ENCODE data around the gene AGPAT4.
"Not testable (repeated sequence)": the region's sequence is repeated elsewhere in the genome, so short reads cannot be mapped to it uniquely, and the experiment has no call there.

AGPAT4 gene

GRCh38 chr6:161138543-161139303 lies 135.1 kb downstream of the AGPAT4 start:
- DNase-seq (ENCODE audit: low spot score) = no peak

- DNase-seq (ENCODE audit: low spot score) = no peak
Observed at GRCh38 chr6:161137839-161138542, 135.9 kb downstream of the AGPAT4 start.

GRCh38 chr6:161137320-161137719 lies 136.5 kb downstream of the AGPAT4 start:
- no peak for DNase-seq (ENCODE audit: low spot score)

GRCh38 chr6:161136655-161137054 lies 137.2 kb downstream of the AGPAT4 start:
- DNase-seq (ENCODE audit: low spot score) = no peak

DNA sequence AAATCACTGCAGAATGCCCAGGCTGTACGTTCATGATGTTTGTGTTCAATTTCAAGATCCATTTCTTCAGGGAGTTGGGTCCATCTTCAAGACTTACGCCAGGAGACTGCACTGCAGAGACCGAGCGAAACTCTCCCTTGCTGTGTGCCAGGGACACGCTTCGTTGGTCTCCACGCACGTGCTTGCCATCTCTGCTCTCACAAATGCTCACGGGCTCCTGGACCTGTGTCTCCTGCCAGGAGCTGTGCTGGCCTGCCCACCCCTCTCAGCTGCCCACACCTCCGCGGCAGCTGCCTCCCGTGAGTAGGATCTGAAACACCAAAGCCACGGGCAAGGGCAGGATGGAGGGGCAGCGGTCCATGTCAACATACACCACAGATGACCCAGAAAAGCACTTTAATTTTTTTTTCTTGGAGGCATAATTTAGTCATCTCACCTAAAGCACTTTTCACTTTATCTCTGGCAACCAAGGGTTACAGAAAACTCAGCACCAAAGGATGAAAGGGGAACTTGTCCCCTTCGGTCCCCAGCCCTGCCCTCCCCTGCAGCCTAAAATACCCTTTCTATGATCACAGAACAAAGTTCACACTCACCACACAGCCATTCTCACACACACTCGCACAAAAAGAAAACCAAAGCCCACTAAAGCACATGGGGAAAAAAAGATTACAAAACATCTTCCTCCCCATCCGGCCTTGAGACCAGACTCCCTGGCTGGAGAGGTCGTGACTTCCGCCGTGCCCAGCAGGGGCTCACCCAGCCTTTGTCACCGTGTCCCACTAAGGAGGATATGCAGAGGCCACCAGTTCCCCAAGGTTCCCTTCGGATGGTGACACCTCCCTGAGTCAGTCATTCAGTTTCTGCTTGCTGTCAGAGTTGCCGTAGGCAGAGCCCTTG lies 137.9 kb downstream of the AGPAT4 start:
- DNase-seq (ENCODE audit: low spot score) = no peak

DNA sequence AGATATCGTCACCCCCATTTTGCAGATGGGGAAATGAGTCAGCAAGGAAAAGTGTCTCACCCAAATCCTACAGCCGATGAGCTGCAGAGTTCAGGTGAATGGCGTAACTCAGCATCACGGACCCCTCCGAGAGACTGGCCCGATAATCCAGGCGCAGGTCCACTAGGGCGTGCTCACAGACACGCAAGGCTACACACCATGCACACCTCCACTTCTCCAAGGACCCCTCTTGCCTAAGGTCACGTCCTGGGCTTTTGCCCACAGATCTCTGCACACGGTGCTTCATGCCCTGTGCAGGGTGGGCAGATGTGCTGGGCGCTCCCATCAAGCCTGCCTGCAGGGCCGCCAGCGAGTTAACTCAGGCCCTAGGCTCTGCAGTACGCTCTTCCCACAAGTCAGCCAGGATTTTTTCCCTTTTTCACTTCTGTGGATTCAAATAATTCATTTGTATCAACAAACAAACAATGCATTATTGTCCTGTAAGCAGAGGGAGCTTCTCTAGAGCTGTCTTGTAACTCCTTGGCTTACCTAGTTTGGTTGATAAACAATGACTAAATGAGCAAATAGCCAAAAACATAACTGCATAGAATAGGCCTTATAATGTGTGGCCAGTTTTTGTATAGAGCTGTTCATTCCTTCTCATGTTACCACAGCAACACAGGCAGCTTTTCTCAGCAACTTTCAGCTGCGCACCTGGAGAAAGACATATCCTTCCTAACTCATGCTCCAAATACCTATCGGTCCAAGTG lies 139.1 kb downstream of the AGPAT4 start:
- DNase-seq (ENCODE audit: low spot score) = no peak

- DNase-seq (ENCODE audit: low spot score) = no peak
Observed at GRCh38 chr6:161133963-161134362, 139.9 kb downstream of the AGPAT4 start.

- DNase-seq (ENCODE audit: low spot score) = no peak
Observed at GRCh38 chr6:161132384-161132783, 141.5 kb downstream of the AGPAT4 start.

GRCh38 chr6:161130967-161131766 lies 142.7 kb downstream of the AGPAT4 start:
- no peak for DNase-seq (ENCODE audit: low spot score)

GRCh38 chr6:161130541-161130940 lies 143.3 kb downstream of the AGPAT4 start:
- DNase-seq (ENCODE audit: low spot score) = no peak

DNA sequence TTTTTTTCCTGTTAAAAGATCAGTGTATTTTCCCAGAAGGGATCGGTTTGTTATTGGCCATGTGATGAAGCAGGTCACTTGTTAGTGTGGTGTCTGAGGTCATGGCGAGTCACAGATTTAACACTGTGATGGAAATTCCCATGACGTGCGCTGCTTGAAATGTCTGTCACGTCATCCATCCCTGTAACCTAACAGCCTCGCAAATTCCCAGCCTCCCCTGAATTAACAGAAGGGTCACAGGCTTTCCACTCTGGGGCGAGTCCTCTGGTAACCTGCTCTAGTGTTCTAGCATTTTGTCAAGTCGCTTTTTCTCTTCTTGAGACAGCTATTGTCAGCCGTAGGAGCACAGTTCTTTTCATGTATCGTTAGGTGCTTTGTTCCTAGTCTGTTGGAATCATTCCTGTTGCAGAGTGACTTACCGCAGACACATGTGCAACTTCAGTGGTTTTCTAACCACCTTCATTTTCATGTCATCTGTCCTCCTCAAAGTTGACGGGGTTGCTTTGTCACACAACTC lies 145.1 kb downstream of the AGPAT4 start:
- no peak for DNase-seq (ENCODE audit: low spot score)

DNA sequence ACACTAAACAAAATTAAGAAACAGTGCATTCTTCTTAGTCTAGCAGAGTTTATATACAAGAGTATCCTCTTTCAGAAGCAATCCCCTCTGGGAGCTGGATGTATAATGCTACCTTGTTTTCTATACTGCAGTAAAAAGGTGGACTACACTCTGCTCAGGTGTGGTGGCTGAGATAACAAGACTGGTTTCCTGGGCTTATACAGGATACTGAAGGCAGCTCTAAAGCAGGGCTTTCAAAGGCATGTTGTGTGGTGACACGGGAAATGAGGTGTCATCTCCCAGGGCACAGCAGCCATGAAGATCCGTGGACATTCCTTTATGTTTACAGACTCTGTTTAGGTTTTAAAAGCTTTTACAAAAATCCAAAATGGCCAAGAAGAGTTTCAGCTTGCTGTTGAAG lies 145.6 kb downstream of the AGPAT4 start:
- DNase-seq (ENCODE audit: low spot score) = no peak

- no peak for DNase-seq (ENCODE audit: low spot score)
Observed at GRCh38 chr6:161127071-161127740, 146.7 kb downstream of the AGPAT4 start.

DNA sequence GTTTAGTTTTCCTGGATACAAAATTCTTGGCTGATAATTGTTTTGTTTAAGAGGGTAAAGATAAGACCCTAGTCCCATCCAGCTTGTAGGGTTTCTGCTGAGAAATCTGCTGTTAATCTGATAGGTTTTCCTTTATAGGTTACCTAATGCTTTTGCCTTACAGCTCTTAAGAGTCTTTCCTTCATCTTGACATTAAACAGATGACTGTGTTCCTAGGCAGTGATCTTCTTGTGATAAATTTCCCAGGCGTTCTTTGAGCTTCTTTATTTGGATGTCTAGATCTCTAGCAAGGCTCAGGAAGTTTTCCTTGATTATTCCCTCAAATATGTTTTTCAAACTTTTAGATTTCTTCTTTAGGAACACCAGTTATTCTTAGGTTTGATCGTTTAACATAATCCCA lies 148.3 kb downstream of the AGPAT4 start:
- DNase-seq (ENCODE audit: low spot score) = no peak

- not testable (repeated sequence) for DNase-seq (ENCODE audit: low spot score)
Observed at GRCh38 chr6:161123319-161123718, 150.5 kb downstream of the AGPAT4 start.

GRCh38 chr6:161117942-161118341 lies 155.9 kb downstream of the AGPAT4 start:
- DNase-seq (ENCODE audit: low spot score) = no peak

DNA sequence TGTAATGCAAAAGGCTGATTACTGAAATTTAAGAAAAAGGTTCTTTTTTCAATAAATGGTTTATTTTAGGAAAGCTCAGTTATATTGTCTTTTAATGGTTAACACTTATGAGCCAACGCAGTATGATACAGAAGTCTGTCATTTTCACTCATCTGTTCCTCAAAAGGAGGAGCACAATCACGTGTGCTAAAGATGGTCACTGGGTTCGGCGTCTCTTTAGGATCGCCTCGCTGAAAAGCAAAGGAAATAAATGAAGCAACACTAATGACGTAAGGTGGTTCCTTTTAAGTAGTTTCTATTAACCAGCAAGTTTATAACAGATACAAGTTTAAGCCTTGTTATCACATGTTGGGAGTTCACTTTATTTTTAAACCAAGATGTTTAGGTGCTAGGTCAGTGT lies 156.6 kb downstream of the AGPAT4 start:
- DNase-seq (ENCODE audit: low spot score) = no peak

DNA sequence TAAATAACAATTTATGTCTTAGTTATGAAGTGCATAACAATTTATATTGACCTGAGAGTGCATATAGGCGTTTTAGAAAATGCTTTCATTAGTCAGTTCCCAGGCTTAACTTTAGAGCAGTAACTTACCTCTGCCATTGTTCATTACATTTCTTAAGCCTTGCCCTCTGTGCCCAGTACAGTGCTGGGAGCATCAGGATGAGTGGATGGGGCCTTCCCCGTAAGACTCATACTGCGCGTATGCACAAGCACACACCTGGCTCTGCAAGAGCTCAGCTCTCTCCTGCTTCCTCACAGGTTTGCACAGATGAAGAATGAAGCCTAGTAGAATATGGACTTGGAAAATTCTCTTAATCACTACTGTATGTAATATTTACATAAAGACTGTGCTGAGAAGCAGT lies 157.3 kb downstream of the AGPAT4 start:
- DNase-seq (ENCODE audit: low spot score) = no peak

- no peak for DNase-seq (ENCODE audit: low spot score)
Observed at GRCh38 chr6:161115468-161115867, 158.4 kb downstream of the AGPAT4 start.

DNA sequence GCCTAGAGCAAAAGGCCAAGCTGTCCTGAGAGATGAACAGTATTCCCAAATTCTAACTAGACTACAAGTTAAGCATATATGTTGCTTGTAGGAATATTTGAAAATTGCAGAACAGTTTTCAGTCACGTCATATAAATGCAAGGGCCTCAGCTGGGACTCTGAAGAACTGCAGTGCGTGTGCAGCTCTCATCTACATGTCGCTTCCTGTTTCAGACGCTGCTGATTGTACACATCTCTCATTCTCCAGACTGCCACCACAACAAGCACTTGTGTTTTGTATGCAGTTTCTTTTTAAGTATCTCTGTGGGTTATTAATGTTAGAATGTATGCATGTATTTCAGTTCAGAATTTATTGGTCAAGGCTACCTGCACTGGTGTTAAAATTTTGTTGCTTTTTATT lies 162.6 kb downstream of the AGPAT4 start:
- DNase-seq (ENCODE audit: low spot score) = no peak

Measured in left forelimb (tissue), 1 donor.